Body of pancreas (tissue), 4 donors: ENCODE results near the gene RTL1.

ENCODE experiments used
- CTCF ChIP-seq, 7 experiments: fragments of 450-650 bp in 4 of 7; fragments of 200-600 bp in 3 of 7; sonication (generic) in 3 of 7; IDR thresholded peaks; one replicate each; pipeline ENCODE4 v1.5.1; 2016 to 2019; ENCODE audit warnings: antibody characterized with exemption in 7 of 7
- POLR2A ChIP-seq, 3 donors: fragments of 450-650 bp; IDR thresholded peaks; one replicate each; pipeline ENCODE4 v1.6.1; 2016; ENCODE audit warnings: antibody characterized with exemption in 3 of 3, mild to moderate bottlenecking in 2 of 3

GRCh38 chr14:100875861-100876590 is 27.5 kb downstream of the RTL1 start:
- TF ChIP-seq CTCF (IDR thresholded peaks at IDR 0.05) (no peak), POLR2A (IDR thresholded peaks at IDR 0.05) (no peak)
